H1 (cell line): Measurements from ENCODE around the gene ASB13. TPM values are rescaled to one million over a fixed set of nuclear protein-coding genes. Genes with fewer than 3 reads are reported as not detected.

ENCODE experiments used
- CTCF ChIA-PET: fragments of 300-600 bp; sonication (Branson Sonifier 250); formaldehyde crosslinking; loops from one replicate; lab custom pipeline; 2021; ENCODE audit not compliant: partially characterized antibody; lab: Charles Lee
- POLR2A ChIA-PET: fragments of 300-600 bp; sonication (Branson Sonifier 250); formaldehyde crosslinking; loops from one replicate; lab custom pipeline; 2021; ENCODE audit warnings: inconsistent platforms; ENCODE audit not compliant: partially characterized antibody; lab: Charles Lee
- DNase-seq, 2 experiments: peaks; one replicate each; pipeline versions ENCODE4 v3.0.0 to v3.0.0-alpha.2; 2010 to 2022; ENCODE audit warnings: low spot score in 2 of 2, low read depth in 1 of 2, mixed read lengths in 1 of 2
- FAIRE-seq: peaks from 2 replicates; lab custom pipeline; 2011; peaks lifted over from hg19 to GRCh38; lab: Jason Lieb, UNC
- H2AFZ ChIP-seq: 2 replicates; pipeline ENCODE4 v1.8.1; 2012; ENCODE audit warnings: low read length, inconsistent platforms
- H2AK5ac ChIP-seq: 2 replicates; pipeline ENCODE4 v1.6.1; 2013; ENCODE audit warnings: low read depth, low read length
- H2BK120ac ChIP-seq: replicated peaks from 2 replicates; pipeline ENCODE3; 2013; ENCODE audit warnings: low read depth, low read length, inconsistent platforms
- H2BK12ac ChIP-seq: 2 replicates; pipeline ENCODE4 v1.6.1; 2013; ENCODE audit warnings: low read depth, low read length
- H2BK15ac ChIP-seq: 2 replicates; pipeline ENCODE4 v1.6.1; 2013; ENCODE audit warnings: low read length
- H2BK20ac ChIP-seq: 2 replicates; pipeline ENCODE4 v1.6.1; 2013; ENCODE audit warnings: low read length
- H2BK5ac ChIP-seq: 2 replicates; pipeline ENCODE4 v1.6.1; 2013; ENCODE audit warnings: low read depth, low read length
- H3K14ac ChIP-seq: 2 replicates; pipeline ENCODE4 v1.6.1; 2013; ENCODE audit warnings: inconsistent platforms; ENCODE audit not compliant: insufficient read length
- H3K18ac ChIP-seq: 2 replicates; pipeline ENCODE4 v1.6.1; 2013; ENCODE audit warnings: low read length; ENCODE audit errors: extremely low read depth
- H3K23ac ChIP-seq: 2 replicates; pipeline ENCODE4 v1.6.1; 2013; ENCODE audit warnings: inconsistent platforms; ENCODE audit not compliant: insufficient read length
- H3K23me2 ChIP-seq: 2 replicates; pipeline ENCODE4 v1.6.1; 2013; ENCODE audit warnings: low read depth, low read length
- H3K27ac ChIP-seq: 2 replicates; pipeline ENCODE4 v1.6.1; 2011; ENCODE audit warnings: low read depth, low read length, inconsistent platforms
- H3K27me3 ChIP-seq, 4 experiments: replicated peaks in 1 of 4; 1 replicate in 1 of 4; 2 replicates in 3 of 4; pipeline versions ENCODE4 v1.6.1 to v1.8.1; 2011 to 2013; ENCODE audit warnings: low read length in 3 of 4, mild to moderate bottlenecking in 3 of 4, inconsistent platforms in 2 of 4, mixed read lengths in 2 of 4, moderate library complexity in 1 of 4; ENCODE audit not compliant: control insufficient read depth in 3 of 4, insufficient read depth in 3 of 4; ENCODE audit errors: extremely low read depth in 1 of 4
- H3K36me3 ChIP-seq, 4 experiments: 2 replicates each; pipeline versions ENCODE4 v1.6.1 to v1.8.1; 2011 to 2013; ENCODE audit warnings: mild to moderate bottlenecking in 4 of 4, low read length in 3 of 4, moderate library complexity in 2 of 4, control low read depth in 1 of 4, inconsistent platforms in 1 of 4; ENCODE audit not compliant: insufficient read depth in 4 of 4, control insufficient read depth in 2 of 4
- H3K4ac ChIP-seq: replicated peaks from 2 replicates; pipeline ENCODE3; 2013; ENCODE audit warnings: low read length, low read depth, mixed read lengths, inconsistent platforms; ENCODE audit not compliant: insufficient read length
- H3K4me1 ChIP-seq, 4 experiments: replicated peaks in 1 of 4; 1 replicate in 1 of 4; 2 replicates in 3 of 4; pipeline versions ENCODE4 v1.6.1 to v1.8.1; 2011 to 2013; ENCODE audit warnings: low read length in 3 of 4, inconsistent platforms in 2 of 4, mixed read lengths in 1 of 4; ENCODE audit not compliant: insufficient read depth in 4 of 4, control insufficient read depth in 3 of 4
- H3K4me2 ChIP-seq, 2 experiments: 2 replicates each; pipeline versions ENCODE4 v1.6.1 to v1.8.1; 2011 to 2013; ENCODE audit warnings: low read depth in 2 of 2, low read length in 2 of 2, control low read depth in 1 of 2, inconsistent platforms in 1 of 2, mild to moderate bottlenecking in 1 of 2; ENCODE audit not compliant: insufficient read depth in 1 of 2
- H3K4me3 ChIP-seq, 4 experiments: fragments of 200-600, 300-600 bp in 1 of 4; sonication (generic), shearing (Covaris generic), sonication (Bioruptor Twin) in 1 of 4; 2 replicates each; pipeline versions ENCODE4 v1.5.1 to v1.8.1; 2011 to 2016; ENCODE audit warnings: low read length in 4 of 4, low read depth in 3 of 4, control low read depth in 2 of 4, inconsistent platforms in 2 of 4, mild to moderate bottlenecking in 2 of 4, mixed read lengths in 1 of 4, moderate library complexity in 1 of 4; ENCODE audit not compliant: insufficient read depth in 2 of 4; ENCODE audit errors: extremely low read depth in 1 of 4
- H3K56ac ChIP-seq: replicated peaks from 2 replicates; pipeline ENCODE3; 2013; ENCODE audit warnings: low read depth, mild to moderate bottlenecking, mixed read lengths, low read length, inconsistent platforms; ENCODE audit not compliant: insufficient read length
- H3K79me1 ChIP-seq: 2 replicates; pipeline ENCODE4 v1.6.1; 2013; ENCODE audit warnings: low read depth, low read length, control low read depth
- H3K79me2 ChIP-seq, 2 experiments: 2 replicates each; pipeline versions ENCODE4 v1.6.1 to v1.8.1; 2012 to 2013; ENCODE audit warnings: low read length in 2 of 2, mild to moderate bottlenecking in 2 of 2, inconsistent platforms in 1 of 2; ENCODE audit not compliant: insufficient read depth in 2 of 2, control insufficient read depth in 1 of 2
- H3K9ac ChIP-seq, 4 experiments: replicated peaks in 1 of 4; 1 replicate in 1 of 4; 2 replicates in 3 of 4; pipeline versions ENCODE4 v1.6.1 to v1.8.1; 2011 to 2013; ENCODE audit warnings: low read depth in 3 of 4, low read length in 3 of 4, control low read depth in 2 of 4, mild to moderate bottlenecking in 2 of 4, moderate library complexity in 2 of 4, inconsistent platforms in 1 of 4; ENCODE audit errors: extremely low read depth in 1 of 4
- H3K9me3 ChIP-seq, 2 experiments: 2 replicates each; pipeline versions ENCODE4 v1.6.1 to v1.8.1; 2012 to 2013; ENCODE audit warnings: mild to moderate bottlenecking in 2 of 2, moderate library complexity in 2 of 2, control low read depth in 1 of 2, inconsistent platforms in 1 of 2, low read depth in 1 of 2, low read length in 1 of 2, mixed read lengths in 1 of 2; ENCODE audit not compliant: insufficient read depth in 2 of 2
- H4K20me1 ChIP-seq, 2 experiments: replicated peaks in 1 of 2; 2 replicates each; pipeline versions ENCODE3 to v1.8.1; 2011 to 2013; ENCODE audit warnings: inconsistent platforms in 2 of 2, low read length in 2 of 2, mild to moderate bottlenecking in 1 of 2; ENCODE audit not compliant: insufficient read depth in 2 of 2, control insufficient read depth in 1 of 2
- H4K5ac ChIP-seq: 2 replicates; pipeline ENCODE4 v1.6.1; 2013; ENCODE audit warnings: low read length, low read depth, mixed read lengths, inconsistent platforms; ENCODE audit not compliant: insufficient read length
- H4K8ac ChIP-seq: 2 replicates; pipeline ENCODE4 v1.8.0; 2013; ENCODE audit warnings: mild to moderate bottlenecking, moderate library complexity, low read length, inconsistent platforms; ENCODE audit not compliant: insufficient read depth; ENCODE audit errors: extremely low read depth
- H4K91ac ChIP-seq: replicated peaks from 2 replicates; pipeline ENCODE3; 2013; ENCODE audit warnings: low read length, mixed read lengths, inconsistent platforms; ENCODE audit not compliant: insufficient read length
- ATF3 ChIP-seq: IDR thresholded peaks from 2 replicates; pipeline ENCODE4 v1.6.1; 2011; ENCODE audit warnings: low read depth, mild to moderate bottlenecking, low read length; ENCODE audit not compliant: insufficient read depth
- BCL11A ChIP-seq, 2 experiments: IDR thresholded peaks; one replicate each; pipeline ENCODE4 v1.6.1; 2011; ENCODE audit warnings: low read depth in 2 of 2, low read length in 2 of 2, mild to moderate bottlenecking in 2 of 2
- KDM1A ChIP-seq: fragments of 200-600, 300-600 bp; sonication (generic); IDR thresholded peaks from 2 replicates; pipeline ENCODE4 v1.7.1; 2016; ENCODE audit warnings: mild to moderate bottlenecking, low read length, borderline replicate concordance
- SIRT6 ChIP-seq: IDR thresholded peaks from one replicate; pipeline ENCODE4 v1.7.1; 2012; ENCODE audit warnings: low read length, inconsistent platforms
- SP2 ChIP-seq: IDR thresholded peaks from 2 replicates; pipeline ENCODE4 v1.6.1; 2012; ENCODE audit warnings: mild to moderate bottlenecking, low read length, inconsistent platforms
- WGBS, 2 experiments: shearing (Covaris generic) in 1 of 2; methylation state at CpG; one replicate each; pipeline versions ENCODE4 v1.1.6 to v1.1.7; 2013 to 2015; ENCODE audit warnings: low lambda C conversion rate in 2 of 2, mixed read lengths in 2 of 2, inconsistent platforms in 1 of 2, low coverage in 1 of 2, missing lambda C conversion rate in 1 of 2; ENCODE audit not compliant: insufficient replicate concordance in 2 of 2, insufficient coverage in 1 of 2, insufficient read length in 1 of 2; ENCODE audit errors: extremely low coverage in 1 of 2, missing lambda C conversion rate in 1 of 2; 5-methylcytosine and 5-hydroxymethylcytosine counted together
- polyA plus RNA-seq, 7 experiments: library from polyadenylated mRNA; depleted of rRNA in 3 of 7; stranded (reverse) in 5 of 7; unstranded in 2 of 7; fragments of >200 nt in 5 of 7; fragments of 200-250 nt in 2 of 7; gene quantifications; 1 replicate in 5 of 7; 2 replicates in 1 of 7; 4 replicates in 1 of 7; pipeline versions ENCODE4 v1.2.1 to v1.2.3, GENCODE V29; 2011 to 2013; ENCODE audit warnings: missing spikeins in 2 of 7, mixed read lengths in 2 of 7
- total RNA-seq: library from RNA; stranded (reverse); fragmentation: NEBNext Ultra II Directional; extraction: Animal tissue kit (Norgen Biotek cat#: 25700); gene quantifications from 2 replicates; pipeline ENCODE4 v1.2.1, GENCODE V29; 2021

Gene ASB13
- total and polyA plus RNA-seq, 2 of the 8 experiments (the other 6 are each of a cell fraction or from before 2014, with no cell fraction given), result 12.3 to 20.2 TPM

- no peaks in the 10 kb centered on the region for H3K23me2 ChIP-seq
- 88% methylated on average over 5 of the region's 5 CpGs; no CpG with 5 or more reads in 1 of the 2 experiments for WGBS, 2 experiments
- no peak overlapping the region for H2AFZ ChIP-seq
- no peak overlapping the region for H2AK5ac ChIP-seq
- peaks cover 2 to 6% of the 10 kb centered on the region in 2 experiments for H4K20me1 ChIP-seq
- peaks cover 0 to 5% (median 1%) of the 10 kb centered on the region in 4 experiments; a peak in 2 of 7 replicates for H3K4me1 ChIP-seq
- ChIA-PET POLR2A (no interaction called here), CTCF (no interaction called here)
- H2BK120ac ChIP-seq, result no peak overlapping the region
- H3K4me3 ChIP-seq, result no peak overlapping the region
- no peak overlapping the region for H3K14ac ChIP-seq
- no peak overlapping the region for H3K23ac ChIP-seq
- H3K36me3 ChIP-seq, result no peaks in the 10 kb centered on the region
- H4K91ac ChIP-seq, result no peak overlapping the region
- TF ChIP-seq ATF3 (no peak), BCL11A (IDR thresholded peaks at IDR 0.05; ENCODE audit: low read depth in 2 of 2, low read length in 2 of 2) (no peak), SP2 (no peak), KDM1A (no peak), SIRT6 (no peak)
- H3K9ac ChIP-seq, result no peak overlapping the region
- no peak overlapping the region for H2BK12ac ChIP-seq
- H3K79me1 ChIP-seq, result 0 out of 2 replicates have a peak, but pooled peaks cover 2% of the 10 kb centered on the region
- no peak overlapping the region for H2BK5ac ChIP-seq
- H3K27ac ChIP-seq, result no peak overlapping the region
- FAIRE-seq (no peak), DNase-seq (no peak)
- no peak overlapping the region for H4K8ac ChIP-seq
- no peak overlapping the region for H4K5ac ChIP-seq
- 0 out of 4 replicates have a peak, but pooled peaks cover 0 to 3% of the 10 kb centered on the region in 2 experiments for H3K9me3 ChIP-seq
- peaks cover 0 to 19% (median 4%) of the 10 kb centered on the region in 4 experiments; a peak in 4 of 7 replicates for H3K27me3 ChIP-seq
- no peak overlapping the region for H3K4ac ChIP-seq
- no peak overlapping the region for H3K4me2 ChIP-seq
- no peak overlapping the region for H2BK15ac ChIP-seq
- peaks cover 4 to 18% of the 10 kb centered on the region in 2 experiments; a peak in 3 of 4 replicates for H3K79me2 ChIP-seq
- H2BK20ac ChIP-seq, result no peak overlapping the region
- no peak overlapping the region for H3K56ac ChIP-seq
- no peak overlapping the region for H3K18ac ChIP-seq
Measured at GRCh38 chr10:5681930-5682329, 15.5 kb upstream of the ASB13 start.
